GM21390 (cell line): Measurements from ENCODE around the gene CNGB1.
"Not testable (repeated sequence)": the region's sequence is repeated elsewhere in the genome, so short reads cannot be mapped to it uniquely, and the experiment has no call there.

Experiments
- ATAC-seq: cut with Tn5 transposase; IDR thresholded peaks from one replicate; pipeline ENCODE4 v1.9.1; 2021; ENCODE audit not compliant: unreplicated experiment

The CNGB1 gene

DNA sequence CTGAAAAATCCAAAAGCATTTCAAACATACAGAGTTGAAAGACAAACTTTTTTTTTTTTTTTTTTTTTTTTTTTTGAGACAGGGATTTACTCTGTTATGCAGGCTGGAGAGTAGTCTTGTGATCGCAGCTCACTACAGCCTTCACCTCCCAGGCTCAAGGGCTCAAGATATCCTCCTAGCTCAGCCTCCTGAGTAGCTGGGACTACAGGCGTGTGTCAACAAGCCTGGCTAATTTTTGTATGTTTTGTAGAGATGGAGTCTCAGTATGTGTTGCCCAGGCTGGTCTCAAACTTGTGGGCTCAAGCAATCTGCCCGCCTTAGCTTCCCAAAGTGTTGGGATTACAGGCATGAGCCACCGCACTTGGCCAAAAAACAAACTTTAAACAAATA is 104.4 kb downstream of the CNGB1 start:
- no peak for ATAC-seq

DNA sequence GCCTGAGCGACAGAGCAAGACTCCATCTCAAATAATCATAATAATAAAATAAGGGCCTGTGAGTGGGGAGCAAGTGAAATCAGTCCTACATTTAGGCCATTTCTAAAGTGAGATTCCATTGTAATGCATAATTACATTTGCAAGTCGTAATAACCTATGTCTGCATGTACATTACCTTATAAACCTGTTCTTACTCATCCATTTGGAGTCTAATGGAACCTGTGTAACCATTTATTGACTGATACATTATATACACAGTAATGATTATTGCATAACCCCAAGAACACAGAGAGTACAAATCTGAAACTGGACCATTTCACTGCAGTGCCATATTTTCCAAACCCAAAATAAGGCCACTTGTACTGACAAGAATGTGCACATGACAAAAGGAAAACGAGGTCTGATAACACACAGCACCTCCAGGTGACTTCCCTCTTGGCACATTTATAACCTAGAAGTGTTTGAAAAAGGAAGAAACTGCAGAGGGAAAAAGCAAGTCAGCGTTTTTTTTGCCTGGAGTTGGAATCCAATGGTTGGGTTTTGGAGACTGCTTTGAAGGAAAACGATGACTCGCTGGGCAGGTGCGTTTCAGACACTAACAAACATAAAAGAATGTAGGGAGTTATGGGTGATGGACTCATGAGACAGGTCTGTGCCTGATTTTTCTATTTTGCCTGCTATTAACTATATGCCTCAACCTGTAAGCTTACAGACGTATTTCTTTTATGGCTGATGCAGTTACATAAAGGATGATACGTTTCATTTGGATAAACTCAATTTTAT is 105.0 kb downstream of the CNGB1 start:
- ATAC-seq, result no peak

DNA sequence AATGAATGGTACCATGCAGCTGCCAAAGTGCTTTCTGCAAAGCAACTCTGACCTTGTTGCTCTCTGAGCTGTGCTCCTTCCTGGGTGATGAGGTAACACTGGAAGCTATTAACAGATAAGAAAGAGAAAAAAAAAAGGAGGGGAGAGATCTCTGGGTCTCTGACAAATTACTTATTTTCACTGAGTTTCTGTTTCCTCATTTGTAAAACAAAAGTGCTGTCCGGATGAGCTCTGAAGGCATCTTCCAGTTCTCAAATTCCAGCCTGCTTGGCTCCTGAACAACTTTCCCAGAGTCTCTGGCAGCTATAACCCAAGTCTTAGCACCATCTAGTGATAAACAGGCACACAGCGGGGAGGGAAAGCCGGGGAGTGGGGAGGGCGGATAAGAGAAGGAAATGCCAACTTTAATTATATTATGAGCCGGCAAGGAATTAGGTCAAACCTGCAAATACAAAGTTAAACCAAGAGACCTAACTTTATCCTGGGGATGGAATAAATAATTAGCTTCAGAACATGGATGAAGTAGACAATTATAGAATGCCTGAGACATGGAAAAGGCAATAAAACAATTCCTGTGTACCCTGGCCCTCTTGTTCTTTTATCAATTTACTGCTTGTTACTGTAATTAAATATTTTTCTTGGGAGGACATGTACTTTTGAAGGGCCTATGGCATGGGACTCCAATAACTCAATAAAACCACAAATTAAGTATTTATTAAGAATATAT is 107.3 kb downstream of the CNGB1 start:
- no peak for ATAC-seq

DNA sequence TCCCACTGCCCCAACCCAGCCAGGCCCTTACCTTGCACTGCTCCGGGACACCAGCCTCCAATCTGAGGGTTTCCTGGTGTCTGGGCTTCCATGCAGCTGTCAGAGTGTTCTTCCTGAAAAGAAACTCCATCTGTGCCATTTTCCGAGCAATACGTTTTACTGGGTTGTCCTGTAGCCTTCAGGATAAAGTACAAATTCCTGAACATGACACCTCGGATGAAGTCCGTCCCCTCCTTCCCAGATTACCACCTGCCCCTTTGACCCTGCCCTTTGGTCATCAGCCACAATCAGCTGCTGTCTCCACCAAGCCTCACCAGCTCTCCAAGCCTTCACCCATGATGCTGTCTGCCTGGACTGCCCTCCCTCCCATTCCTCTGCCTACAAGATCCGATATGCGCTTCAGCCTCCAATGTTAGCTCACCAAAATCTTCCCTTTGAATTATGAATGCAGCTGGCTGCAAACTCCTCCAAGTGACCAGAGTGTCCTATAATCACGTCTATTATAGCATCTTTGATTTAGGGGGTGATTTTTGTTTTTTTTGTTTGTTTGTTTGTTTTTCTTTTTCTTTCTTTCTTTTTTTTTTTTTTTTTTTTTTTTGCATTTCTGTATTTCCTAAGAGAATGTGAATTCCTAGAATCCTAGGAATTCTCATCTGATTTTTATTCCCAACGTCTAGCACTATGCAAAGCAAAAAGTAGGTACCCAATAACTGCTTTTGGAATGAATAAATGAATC is 108.1 kb downstream of the CNGB1 start:
- ATAC-seq, result no peak

DNA sequence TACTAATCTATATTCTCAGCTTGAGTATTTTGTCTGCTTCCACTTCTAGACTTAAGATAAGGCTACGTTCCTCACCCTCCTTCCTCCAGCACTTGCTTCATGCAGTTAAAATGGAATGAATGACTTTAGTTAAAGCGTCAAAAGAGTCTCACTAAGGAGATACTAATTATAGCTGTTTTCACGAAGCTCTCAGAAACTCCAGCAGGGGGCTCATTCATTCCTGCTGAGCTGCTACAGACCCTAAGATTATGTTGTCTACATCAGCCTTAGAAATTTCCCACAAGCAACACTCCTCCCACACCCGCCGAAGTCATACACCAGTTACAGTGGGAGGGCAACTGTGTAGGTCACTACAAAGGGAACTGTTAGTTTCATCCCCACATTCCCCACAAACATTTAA is 111.6 kb downstream of the CNGB1 start:
- ATAC-seq, result no peak

DNA sequence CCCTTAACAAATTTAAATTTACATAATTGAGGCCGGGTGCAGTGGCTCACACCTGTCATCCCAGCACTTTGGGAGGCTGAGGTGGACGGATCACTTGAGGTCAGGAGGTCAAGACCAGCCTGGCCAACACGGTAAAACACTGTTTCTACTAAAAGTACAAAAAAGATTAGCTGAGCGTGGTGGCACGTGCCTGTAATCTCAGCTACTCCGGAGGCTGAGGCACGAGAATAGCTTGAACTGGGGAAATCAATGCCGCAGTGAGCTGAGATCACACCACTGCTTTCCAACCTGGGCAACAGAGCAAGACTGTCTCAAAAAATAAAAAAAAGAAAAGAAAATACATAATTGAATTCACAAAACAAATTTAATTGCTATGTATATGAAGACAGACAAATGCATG is 112.3 kb downstream of the CNGB1 start:
- ATAC-seq, result no peak

DNA sequence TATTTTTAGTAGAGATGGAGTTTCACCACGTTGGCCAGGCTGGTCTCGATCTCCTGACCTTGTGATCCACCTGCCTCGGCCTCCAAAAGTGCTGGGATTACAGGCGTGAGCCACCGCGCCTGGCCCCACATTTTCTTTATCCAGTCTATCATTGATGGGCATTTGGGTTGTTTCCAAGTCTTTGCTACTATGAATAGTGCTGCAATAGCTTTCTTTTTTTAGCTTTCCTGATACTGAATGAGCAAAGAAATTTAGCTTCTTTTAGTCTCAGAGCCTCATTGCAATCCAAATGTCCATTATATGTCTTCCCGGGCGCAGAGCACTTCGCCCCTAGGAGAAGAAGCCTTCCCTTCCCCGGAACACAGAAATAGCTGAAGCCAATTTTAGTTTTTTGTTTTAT is 112.9 kb downstream of the CNGB1 start:
- ATAC-seq, result not testable (repeated sequence)

DNA sequence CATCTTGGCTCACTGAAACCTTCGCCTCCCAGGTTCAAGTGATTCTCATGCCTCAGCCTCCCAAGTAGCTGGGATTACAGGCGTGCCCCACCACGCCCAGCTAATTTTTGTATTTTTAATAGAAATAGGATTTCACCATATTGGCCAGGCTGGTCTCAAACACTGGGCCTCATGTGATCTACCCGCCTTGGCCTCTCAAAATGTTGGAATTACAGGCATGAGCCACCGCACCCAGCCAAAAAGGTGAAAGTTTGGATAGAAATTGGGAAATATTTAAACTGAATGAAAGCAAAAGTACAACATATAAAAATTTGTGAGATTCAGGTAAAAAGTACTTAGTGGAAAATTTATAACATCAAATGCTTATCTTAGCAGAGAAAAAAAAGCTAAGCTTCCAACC is 115.7 kb downstream of the CNGB1 start:
- ATAC-seq, result no peak

DNA sequence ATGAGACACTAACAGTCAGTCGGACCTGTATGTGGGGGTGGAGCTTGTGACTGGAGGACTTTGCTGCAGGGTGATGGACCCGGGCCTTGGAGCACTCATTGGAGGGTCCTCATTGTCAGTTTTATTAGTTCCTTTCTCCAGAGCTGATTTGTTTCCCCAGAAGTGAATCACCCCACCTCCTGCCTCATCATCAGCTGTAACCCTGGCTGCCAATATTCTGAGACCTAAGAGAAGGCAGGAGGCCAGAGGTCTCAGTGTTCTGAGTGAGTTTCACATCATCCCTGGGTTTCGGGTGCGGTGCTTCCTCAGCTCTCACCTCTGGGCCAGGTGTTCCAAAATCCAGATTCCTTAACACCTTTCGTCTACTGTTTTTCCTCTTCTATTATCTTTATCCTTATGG is 118.7 kb downstream of the CNGB1 start:
- ATAC-seq, result no peak

DNA sequence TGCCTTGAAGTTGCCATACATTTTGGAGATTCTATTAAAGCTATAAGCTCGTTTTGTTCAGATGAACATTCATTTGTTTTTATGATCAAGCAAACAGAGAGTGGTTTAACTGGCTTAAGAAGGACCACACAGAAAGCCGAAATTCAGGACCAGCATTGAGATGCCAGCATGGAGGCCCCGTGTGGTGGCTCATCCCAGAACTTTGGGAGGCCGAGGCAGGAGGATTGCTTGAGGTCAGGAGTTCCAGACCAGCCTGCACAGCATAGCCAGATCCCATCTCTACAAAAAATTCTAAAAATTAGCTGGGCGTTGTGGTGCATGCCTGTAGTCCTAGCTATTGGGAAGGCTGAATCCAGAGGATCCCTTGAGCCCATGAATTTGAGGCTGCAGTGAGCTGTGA is 122.7 kb downstream of the CNGB1 start:
- ATAC-seq, result no peak

DNA sequence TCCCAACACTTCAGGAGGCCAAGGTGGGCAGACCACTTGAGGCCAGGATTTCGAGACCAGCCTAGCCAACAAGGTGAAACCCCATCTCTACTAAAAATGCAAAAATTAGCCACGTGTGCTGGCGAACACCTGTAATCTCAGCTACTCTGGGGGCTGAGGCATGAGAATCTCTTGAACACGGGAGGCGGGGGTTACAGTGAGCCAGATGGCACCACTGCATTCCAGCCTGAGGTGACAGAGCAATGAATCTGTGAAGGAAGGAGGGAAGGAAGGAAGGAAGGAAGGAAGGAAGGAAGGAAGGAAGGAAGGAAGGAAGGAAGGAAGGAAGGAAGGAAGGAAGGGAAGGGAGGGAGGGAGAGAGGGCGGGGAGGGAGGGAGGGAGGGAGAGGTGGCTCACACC is 124.0 kb downstream of the CNGB1 start:
- ATAC-seq, result not testable (repeated sequence)

DNA sequence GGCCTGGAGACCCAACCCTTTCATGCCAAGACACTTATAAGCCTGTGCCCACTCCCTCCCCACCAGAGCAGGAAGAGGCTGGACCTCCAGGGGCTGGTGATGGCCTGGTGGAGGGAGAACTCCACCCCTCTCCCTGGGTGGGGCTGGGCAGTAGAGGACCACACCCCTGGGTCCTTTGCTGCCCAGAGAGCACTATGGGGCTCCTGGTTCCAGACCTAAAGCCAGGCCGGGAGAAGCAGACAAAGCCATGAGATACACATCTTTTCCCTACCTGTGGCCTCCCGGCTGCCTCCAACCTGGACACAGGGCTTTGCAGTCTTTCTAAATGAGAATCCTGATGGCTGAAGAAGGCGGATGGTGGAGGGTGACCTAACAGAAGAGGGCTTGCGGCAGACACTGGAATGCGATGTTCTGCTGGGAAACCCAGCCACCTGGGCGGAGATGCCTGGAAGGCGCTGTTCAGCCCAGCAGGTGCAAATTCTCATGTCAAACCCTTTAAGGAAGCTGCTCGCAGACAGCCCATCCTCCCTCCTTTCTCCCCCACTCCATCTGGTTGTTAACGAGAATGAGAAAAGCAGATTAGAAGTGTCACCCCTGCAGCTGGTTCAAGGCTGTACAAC is 124.7 kb downstream of the CNGB1 start:
- ATAC-seq, result no peak

DNA sequence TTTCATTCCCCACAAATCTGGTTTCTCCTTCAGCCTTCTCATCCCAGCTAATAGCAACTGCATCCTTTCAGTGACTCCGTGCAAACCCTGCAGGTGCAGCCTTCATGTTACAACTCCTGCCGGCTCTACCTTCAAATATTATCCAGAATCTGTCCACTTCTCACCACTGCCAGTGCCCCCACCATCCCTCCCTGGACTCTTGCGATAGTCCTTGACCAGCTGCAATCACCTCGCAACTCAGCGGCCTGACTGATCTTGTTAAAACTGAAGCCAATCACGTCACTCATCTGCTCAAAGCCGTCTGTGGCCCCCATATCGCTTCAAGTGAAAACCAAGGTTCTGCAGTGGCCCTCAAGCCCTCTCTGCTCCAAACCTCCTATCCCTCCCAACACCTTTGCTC is 125.8 kb downstream of the CNGB1 start:
- ATAC-seq, result no peak

DNA sequence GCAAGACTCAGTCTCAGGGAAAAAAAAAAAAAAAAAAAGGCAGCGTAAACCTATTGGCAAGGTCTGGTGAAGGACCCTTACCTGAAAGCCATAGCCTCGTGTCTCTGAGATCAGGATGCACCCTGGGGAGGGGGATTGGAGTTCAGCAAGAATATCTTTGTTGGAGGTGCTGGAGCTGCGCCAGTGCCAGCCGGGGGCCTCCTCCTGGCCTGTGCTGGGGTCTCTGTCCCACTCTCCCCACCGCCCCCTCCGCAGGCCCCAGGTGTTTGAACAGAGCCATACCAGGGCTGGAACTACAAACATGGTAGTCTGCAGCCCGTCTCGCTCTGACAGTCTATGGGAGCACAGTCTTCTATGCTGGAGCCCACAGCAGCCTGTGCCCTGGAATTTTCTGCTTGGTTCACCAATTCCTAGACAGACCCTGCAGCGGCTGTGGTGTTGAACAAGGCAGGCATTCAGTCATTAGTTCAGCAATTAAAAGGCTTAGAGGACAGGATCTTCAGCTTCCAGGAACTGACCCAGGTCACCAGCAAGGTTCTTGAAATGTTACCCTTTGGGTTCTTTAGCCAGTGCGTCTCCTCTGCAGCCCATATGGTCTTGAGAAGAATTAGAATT is 126.4 kb downstream of the CNGB1 start:
- no peak for ATAC-seq

DNA sequence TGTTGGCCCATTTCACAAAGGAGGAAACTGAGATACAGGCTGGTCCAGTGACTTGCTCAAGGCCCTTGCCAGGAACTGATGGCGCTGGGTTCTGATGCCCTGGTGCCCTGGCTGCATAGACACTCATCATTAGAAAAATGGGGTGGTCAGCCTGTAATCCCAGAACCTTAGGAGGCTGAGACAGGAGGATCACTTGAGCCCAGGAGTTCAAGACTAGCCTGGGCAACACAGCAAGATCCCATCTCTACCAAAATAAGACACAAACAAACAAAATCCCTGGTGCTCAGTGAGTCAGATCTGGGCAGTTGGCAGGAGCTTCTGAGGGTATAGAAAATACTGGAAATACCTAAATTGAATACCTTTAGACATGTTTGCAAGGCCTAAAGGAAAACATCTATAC is 127.5 kb downstream of the CNGB1 start:
- no peak for ATAC-seq

DNA sequence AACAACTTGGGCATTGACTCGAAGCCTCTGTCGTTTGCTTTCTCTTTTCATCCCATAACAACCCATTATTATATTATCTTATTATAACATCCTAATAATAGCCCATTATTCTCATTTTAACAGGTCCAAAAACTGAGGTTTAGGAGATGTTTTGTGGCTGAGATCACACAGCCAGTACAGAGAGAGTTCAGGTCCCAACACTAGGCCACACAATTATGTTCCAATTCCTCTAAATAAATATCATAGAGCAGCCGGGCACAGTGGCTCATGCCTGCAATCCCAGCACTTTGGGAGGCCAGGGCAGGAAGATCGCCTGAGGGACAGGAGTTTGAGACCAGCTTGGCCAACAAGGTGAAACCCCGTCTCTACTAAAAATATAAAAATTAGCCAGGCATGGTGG is 128.3 kb downstream of the CNGB1 start:
- no peak for ATAC-seq

DNA sequence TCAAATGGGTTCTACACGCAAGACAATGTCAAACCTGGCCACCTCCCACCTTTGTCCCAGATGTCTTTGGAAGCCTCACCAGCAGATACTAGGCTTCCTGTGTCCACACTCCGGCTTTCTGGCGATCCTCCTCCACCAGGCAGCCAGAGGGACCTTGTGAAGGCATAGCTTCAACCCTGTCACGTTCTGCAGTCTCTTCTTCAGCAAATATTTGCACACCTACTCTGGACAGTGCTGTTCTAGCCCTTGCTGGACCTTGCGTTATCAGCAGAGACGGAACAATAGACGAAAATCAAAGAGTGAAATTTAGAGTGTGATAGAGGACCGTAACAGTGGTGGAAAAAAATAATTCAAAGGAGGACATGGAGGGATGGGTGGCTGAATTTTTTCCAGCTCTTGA is 130.1 kb downstream of the CNGB1 start:
- ATAC-seq, result no peak

DNA sequence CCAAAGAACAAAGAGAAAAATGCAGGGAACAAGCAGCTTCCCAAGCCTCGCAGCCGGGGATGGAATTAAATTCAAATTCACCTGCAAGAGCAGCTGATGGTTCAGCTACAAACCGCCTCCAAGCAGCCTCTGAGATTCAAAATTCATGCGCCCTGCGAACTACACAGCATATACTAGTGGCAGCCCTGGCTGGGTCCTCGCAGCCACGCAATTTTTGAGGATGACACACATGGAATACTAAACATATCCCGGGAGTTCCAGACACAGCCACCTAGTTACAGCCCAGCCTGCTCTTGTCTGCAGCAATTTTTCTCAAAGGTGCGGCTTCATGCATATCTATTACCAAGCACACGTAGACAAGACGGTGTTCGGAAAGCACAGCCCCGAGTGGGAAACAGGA is 132.8 kb downstream of the CNGB1 start:
- no peak for ATAC-seq

DNA sequence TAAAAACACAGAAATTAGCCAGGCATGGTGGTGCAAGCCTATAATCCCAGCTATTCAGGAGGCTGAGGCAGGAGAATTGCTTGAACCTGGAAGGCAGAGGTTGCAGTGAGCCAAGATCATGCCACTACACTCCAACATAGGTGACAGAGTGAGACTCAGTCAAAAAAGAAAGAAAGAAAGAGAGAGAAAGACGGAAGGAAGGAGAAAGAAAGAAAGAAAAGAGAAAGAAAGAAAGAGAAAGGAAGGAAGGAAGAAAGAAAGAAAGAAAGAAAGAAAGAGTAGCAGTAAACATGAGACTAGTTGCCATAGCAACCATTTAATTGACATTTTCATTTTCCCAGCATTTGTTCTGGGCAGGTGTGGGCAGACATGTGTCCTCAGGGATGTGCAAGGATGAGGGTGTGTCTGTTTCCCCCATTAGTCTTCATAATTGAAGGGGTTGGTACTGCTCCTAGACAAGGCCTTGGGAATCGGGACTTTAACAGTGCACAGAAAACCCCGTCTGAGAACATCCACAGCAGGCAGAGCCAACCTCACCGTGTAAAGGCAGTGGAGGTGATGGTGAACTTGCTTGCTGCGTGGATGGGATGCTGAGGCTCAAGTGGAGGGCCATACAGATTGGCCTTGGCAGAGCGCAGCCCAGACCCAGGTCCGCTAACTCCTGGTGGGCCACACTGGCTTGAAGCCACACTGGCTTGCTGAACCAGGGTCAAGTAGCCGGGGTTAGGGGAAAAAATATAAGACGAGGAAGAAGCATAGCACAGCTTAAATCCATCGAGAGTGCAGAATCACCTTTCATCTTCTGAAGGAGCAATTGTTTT is 133.4 kb downstream of the CNGB1 start:
- no peak for ATAC-seq

DNA sequence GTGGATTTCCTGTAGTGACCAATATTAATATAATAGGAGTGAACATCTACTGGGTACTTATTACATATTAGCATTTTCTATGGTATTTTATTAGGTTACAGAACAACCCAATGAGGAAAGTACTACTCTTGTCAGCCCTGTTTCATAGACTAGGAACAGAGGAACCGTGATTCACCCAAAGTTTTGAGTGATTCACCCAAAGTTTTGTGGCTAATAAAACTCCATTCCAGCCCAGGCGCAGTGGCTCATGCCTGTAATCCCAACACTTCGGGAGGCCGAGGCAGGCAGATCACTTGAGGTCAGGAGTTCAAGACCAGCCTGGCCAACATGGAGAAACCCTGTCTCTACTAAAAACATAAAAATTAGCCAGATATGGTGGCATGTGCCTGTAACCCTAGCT is 135.5 kb downstream of the CNGB1 start:
- ATAC-seq, result not testable (repeated sequence)
